ENCODE measurements around the gene RPS16. TPM values are rescaled to one million over a fixed set of nuclear protein-coding genes. Genes with fewer than 3 reads are reported as not detected.

Gene RPS16
- total and polyA plus RNA-seq, 2 of the 13 experiments (the other 11 are each of a cell fraction or from before 2014, with no cell fraction given) = 488 to 2,583 TPM

DNA sequence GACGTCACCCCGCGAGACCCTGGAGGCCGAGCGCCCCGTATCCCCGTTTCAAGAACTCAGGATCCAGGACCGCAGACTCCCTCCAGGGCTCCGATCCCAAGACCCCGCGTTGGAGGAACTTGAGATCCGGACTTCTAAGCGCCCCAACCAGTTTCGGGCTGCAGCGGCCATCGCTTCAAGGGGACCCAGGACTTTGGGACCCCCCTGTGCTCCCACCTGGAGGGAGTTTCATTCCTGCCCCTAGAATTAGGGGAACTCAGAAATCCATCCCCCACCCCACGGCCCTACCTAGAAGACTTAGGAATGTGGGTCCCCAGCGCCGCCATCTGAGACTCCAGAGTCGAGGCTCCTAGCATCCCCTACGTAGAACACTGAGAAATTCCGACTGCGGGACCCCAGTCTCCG is 22.9 kb downstream of the RPS16 start (continued):
- no peak for TF ChIP-seq ZNF615 (CRISPR knock-in tag; IDR thresholded peaks at IDR 0.05; ENCODE audit: borderline replicate concordance)
- no peak for TF ChIP-seq ZNF235 (CRISPR knock-in tag; IDR thresholded peaks at IDR 0.05; ENCODE audit: borderline replicate concordance)
- TF ChIP-seq HNRNPK (IDR thresholded peaks at IDR 0.05; ENCODE audit: low read depth, low read length, poor library complexity, severe bottlenecking) = no peak
- no peak for TF ChIP-seq NCOA5 (CRISPR knock-in tag; IDR thresholded peaks at IDR 0.05)
- TF ChIP-seq BCL3 (CRISPR knock-in tag; IDR thresholded peaks at IDR 0.05) = no peak
- TF ChIP-seq, protein P1, sequence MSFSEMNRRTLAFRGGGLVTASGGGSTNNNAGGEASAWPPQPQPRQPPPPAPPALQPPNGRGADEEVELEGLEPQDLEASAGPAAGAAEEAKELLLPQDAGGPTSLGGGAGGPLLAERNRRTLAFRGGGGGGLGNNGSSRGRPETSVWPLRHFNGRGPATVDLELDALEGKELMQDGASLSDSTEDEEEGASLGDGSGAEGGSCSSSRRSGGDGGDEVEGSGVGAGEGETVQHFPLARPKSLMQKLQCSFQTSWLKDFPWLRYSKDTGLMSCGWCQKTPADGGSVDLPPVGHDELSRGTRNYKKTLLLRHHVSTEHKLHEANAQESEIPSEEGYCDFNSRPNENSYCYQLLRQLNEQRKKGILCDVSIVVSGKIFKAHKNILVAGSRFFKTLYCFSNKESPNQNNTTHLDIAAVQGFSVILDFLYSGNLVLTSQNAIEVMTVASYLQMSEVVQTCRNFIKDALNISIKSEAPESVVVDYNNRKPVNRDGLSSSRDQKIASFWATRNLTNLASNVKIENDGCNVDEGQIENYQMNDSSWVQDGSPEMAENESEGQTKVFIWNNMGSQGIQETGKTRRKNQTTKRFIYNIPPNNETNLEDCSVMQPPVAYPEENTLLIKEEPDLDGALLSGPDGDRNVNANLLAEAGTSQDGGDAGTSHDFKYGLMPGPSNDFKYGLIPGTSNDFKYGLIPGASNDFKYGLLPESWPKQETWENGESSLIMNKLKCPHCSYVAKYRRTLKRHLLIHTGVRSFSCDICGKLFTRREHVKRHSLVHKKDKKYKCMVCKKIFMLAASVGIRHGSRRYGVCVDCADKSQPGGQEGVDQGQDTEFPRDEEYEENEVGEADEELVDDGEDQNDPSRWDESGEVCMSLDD (CRISPR knock-in tag; IDR thresholded peaks at IDR 0.05; ENCODE audit: borderline replicate concordance) = peak; percentile 91; the same call in 1 of the 2 replicates
- 0 out of 2 replicates have a peak, but pooled peaks have one; percentile 0 for TF ChIP-seq KAT7 (CRISPR knock-in tag; IDR thresholded peaks at IDR 0.05; ENCODE audit: borderline replicate concordance)
- 0 out of 2 replicates have a peak, but pooled peaks have one; percentile 28 for TF ChIP-seq ZSCAN31 (CRISPR knock-in tag; IDR thresholded peaks at IDR 0.05; ENCODE audit: low read depth)
- 0 out of 2 replicates have a peak, but pooled peaks have one; percentile 52 for TF ChIP-seq EED (CRISPR knock-in tag; IDR thresholded peaks at IDR 0.05)
- TF ChIP-seq ZNF788 (CRISPR knock-in tag; IDR thresholded peaks at IDR 0.05; ENCODE audit: borderline replicate concordance) = peak; percentile 60; the same call in 1 of the 2 replicates
- TF ChIP-seq, protein P2, sequence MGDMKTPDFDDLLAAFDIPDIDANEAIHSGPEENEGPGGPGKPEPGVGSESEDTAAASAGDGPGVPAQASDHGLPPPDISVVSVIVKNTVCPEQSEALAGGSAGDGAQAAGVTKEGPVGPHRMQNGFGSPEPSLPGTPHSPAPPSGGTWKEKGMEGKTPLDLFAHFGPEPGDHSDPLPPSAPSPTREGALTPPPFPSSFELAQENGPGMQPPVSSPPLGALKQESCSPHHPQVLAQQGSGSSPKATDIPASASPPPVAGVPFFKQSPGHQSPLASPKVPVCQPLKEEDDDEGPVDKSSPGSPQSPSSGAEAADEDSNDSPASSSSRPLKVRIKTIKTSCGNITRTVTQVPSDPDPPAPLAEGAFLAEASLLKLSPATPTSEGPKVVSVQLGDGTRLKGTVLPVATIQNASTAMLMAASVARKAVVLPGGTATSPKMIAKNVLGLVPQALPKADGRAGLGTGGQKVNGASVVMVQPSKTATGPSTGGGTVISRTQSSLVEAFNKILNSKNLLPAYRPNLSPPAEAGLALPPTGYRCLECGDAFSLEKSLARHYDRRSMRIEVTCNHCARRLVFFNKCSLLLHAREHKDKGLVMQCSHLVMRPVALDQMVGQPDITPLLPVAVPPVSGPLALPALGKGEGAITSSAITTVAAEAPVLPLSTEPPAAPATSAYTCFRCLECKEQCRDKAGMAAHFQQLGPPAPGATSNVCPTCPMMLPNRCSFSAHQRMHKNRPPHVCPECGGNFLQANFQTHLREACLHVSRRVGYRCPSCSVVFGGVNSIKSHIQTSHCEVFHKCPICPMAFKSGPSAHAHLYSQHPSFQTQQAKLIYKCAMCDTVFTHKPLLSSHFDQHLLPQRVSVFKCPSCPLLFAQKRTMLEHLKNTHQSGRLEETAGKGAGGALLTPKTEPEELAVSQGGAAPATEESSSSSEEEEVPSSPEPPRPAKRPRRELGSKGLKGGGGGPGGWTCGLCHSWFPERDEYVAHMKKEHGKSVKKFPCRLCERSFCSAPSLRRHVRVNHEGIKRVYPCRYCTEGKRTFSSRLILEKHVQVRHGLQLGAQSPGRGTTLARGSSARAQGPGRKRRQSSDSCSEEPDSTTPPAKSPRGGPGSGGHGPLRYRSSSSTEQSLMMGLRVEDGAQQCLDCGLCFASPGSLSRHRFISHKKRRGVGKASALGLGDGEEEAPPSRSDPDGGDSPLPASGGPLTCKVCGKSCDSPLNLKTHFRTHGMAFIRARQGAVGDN (CRISPR knock-in tag; IDR thresholded peaks at IDR 0.05) = 0 out of 2 replicates have a peak, but pooled peaks have one; percentile 41
- TF ChIP-seq ZBTB7B (CRISPR knock-in tag; IDR thresholded peaks at IDR 0.05) = peak; percentile 61
- no peak for TF ChIP-seq ZNF7 (CRISPR knock-in tag; IDR thresholded peaks at IDR 0.05)
- TF ChIP-seq ZNF709 (CRISPR knock-in tag; IDR thresholded peaks at IDR 0.05) = no peak
- TF ChIP-seq KLF9 (CRISPR knock-in tag; IDR thresholded peaks at IDR 0.05; ENCODE audit: low read depth) = no peak
- no peak for TF ChIP-seq NR1H2 (CRISPR knock-in tag; IDR thresholded peaks at IDR 0.05; ENCODE audit: borderline replicate concordance, low read depth)
- TF ChIP-seq PTBP1 (IDR thresholded peaks at IDR 0.05; ENCODE audit: low read depth, low read length, poor library complexity, severe bottlenecking) = peak; percentile 5
- no peak for TF ChIP-seq FIP1L1 (IDR thresholded peaks at IDR 0.05; ENCODE audit: borderline replicate concordance, insufficient read depth, low read depth, low read length)
- TF ChIP-seq, protein P3, sequence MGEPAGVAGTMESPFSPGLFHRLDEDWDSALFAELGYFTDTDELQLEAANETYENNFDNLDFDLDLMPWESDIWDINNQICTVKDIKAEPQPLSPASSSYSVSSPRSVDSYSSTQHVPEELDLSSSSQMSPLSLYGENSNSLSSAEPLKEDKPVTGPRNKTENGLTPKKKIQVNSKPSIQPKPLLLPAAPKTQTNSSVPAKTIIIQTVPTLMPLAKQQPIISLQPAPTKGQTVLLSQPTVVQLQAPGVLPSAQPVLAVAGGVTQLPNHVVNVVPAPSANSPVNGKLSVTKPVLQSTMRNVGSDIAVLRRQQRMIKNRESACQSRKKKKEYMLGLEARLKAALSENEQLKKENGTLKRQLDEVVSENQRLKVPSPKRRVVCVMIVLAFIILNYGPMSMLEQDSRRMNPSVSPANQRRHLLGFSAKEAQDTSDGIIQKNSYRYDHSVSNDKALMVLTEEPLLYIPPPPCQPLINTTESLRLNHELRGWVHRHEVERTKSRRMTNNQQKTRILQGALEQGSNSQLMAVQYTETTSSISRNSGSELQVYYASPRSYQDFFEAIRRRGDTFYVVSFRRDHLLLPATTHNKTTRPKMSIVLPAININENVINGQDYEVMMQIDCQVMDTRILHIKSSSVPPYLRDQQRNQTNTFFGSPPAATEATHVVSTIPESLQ (CRISPR knock-in tag; conservative IDR thresholded peaks at IDR 0.05) = no peak
- 0 out of 2 replicates have a peak, but pooled peaks have one; percentile 42 for TF ChIP-seq SNAI1 (CRISPR knock-in tag; IDR thresholded peaks at IDR 0.05; ENCODE audit: borderline replicate concordance)

Data from HepG2 (cell line).